ENCODE data around the gene JUND. TPM values are rescaled to one million over a fixed set of nuclear protein-coding genes. Genes with fewer than 3 reads are reported as not detected.

JUND gene
- total and polyA plus RNA-seq, 2 of the 8 experiments (the other 6 are each of a cell fraction or from before 2014, with no cell fraction given), result 54.0 to 77.5 TPM

GRCh38 chr19:18289471-18290301, 8.3 kb upstream of the JUND start (continued):
- no peak for TF ChIP-seq SIN3A (conservative IDR thresholded peaks at IDR 0.05 in 1 of 2, IDR thresholded peaks at IDR 0.05 in 1 of 2; ENCODE audit: low read depth in 1 of 2, low read length in 2 of 2)
- no peak for TF ChIP-seq ASH2L (IDR thresholded peaks at IDR 0.05; ENCODE audit: low read length)
- TF ChIP-seq RBBP5 (IDR thresholded peaks at IDR 0.05; ENCODE audit: borderline replicate concordance, low read depth, low read length), result no peak
- no peak for TF ChIP-seq NANOG (IDR thresholded peaks at IDR 0.05; ENCODE audit: insufficient read depth, low read depth, low read length, poor library complexity, severe bottlenecking)
- TF ChIP-seq KDM4A (IDR thresholded peaks at IDR 0.05; ENCODE audit: low read depth, low read length, severe bottlenecking), result no peak
- TF ChIP-seq CBX5 (IDR thresholded peaks at IDR 0.05; ENCODE audit: low read depth, low read length), result no peak
- TF ChIP-seq HDAC2 (IDR thresholded peaks at IDR 0.05; ENCODE audit: borderline replicate concordance in 1 of 2, low read depth in 2 of 2, low read length in 2 of 2), result no peak
- no peak for TF ChIP-seq SP1 (IDR thresholded peaks at IDR 0.05; ENCODE audit: low read depth, low read length)

All from H1 (cell line).